ENCODE results near the gene FUT9.

DNA sequence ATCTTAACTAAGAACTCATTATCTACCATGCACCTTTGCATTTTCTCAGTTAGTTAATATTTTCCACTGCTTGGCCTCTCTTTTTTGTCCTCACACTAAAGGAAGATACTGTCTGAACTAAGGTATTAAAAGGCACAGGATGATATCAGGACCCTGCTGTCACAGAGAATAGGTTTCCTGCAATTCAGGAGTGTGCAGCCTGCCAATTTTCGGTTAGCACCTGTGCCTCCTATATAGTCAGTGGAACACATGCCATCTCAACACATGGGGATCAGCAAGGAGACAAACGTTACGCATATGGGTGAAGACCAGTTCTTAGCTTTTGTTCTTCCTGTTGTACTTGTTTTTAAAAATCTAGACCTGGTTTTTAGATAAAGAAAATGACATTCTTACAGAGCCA lies 71.0 kb downstream of the FUT9 start:
- TF ChIP-seq, protein P1, sequence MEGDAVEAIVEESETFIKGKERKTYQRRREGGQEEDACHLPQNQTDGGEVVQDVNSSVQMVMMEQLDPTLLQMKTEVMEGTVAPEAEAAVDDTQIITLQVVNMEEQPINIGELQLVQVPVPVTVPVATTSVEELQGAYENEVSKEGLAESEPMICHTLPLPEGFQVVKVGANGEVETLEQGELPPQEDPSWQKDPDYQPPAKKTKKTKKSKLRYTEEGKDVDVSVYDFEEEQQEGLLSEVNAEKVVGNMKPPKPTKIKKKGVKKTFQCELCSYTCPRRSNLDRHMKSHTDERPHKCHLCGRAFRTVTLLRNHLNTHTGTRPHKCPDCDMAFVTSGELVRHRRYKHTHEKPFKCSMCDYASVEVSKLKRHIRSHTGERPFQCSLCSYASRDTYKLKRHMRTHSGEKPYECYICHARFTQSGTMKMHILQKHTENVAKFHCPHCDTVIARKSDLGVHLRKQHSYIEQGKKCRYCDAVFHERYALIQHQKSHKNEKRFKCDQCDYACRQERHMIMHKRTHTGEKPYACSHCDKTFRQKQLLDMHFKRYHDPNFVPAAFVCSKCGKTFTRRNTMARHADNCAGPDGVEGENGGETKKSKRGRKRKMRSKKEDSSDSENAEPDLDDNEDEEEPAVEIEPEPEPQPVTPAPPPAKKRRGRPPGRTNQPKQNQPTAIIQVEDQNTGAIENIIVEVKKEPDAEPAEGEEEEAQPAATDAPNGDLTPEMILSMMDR (IDR thresholded peaks at IDR 0.05; ENCODE audit: low read depth, low read length, poor library complexity, severe bottlenecking), result no peak
- TF ChIP-seq EZH2phosphoT487 (IDR thresholded peaks at IDR 0.05; ENCODE audit: borderline replicate concordance, low read length), result no peak

Measured in DOHH2 (cell line).